Activated T-helper 1 cell treated with anti-CD3 and anti-CD28 coated beads, Interleukin-2, amount 50 U/mL, for 16 hours (primary cell): ENCODE results near the gene NCKIPSD.
A peak's percentile ranks its signal among the peaks of the same experiment; 100 is the strongest.

ENCODE experiments used
- DNase-seq, 2 donors: peaks; one replicate each; pipeline ENCODE4 v3.0.0-alpha.2; 2020; ENCODE audit warnings: low read depth in 1 of 2, low spot score in 1 of 2

The NCKIPSD gene

GRCh38 chr3:48648188-48648850 lies 37.4 kb downstream of the NCKIPSD start:
- DNase-seq, result no peak

DNA sequence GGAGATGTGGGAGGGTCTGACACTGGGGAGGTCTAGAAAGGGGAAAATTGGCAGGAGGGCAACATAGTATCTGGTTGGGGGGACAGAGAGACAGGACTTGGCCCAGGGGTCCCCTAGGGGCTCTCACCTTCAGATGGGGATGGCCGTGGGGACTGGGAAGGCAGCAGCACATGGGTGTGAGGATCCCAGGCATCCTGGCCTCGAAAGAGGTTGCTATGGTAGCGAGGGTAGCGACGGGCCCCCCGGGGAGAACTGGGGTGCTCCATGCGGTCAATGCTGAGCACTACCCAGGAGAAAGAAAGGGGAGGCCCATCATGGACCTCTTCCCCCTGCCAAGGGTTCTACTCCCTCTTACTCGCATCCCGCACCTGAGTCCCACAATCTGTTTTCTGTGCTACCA lies 38.0 kb downstream of the NCKIPSD start:
- DNase-seq, result no peak

DNA sequence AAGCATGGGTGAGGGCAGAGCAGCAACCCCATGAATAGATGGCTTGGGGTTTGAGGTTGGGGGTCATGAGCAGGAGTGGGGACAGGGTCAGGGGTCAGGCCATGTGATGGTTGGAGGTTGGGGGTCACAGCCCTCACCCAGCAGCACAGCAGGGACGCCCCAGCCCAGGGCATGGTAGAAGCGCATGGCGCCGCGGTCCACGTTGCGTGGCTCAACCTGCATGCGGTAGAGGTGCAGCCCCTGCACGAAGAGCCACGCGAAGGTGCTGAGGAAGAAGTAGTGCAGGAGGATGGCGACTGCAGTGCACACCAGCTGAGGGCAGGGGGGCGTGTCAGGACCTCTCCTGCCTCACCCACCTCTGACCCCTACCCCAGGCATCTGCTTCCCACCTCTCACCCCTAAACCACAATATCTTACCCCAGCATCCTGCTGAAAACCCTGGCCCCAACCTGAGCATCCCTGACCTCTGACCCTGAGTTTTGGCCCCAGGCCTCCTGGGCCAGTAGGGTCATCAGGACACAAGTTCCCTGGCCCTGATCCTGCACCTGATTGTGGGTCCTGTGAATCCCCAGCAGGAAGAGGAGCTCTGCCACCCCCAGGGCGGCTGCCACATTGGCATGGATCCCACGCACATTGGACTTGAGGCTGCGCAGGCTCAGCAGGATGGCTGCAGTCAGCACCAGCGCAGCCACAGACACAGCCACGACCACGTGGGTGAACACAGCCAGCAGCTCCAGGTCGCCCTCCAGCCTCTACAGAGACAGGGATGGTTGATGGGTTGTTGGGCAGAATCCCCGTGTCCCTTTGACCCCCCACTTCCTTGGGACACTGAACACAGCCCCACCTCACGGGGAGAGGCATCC lies 40.6 kb downstream of the NCKIPSD start:
- DNase-seq, result no peak

DNA sequence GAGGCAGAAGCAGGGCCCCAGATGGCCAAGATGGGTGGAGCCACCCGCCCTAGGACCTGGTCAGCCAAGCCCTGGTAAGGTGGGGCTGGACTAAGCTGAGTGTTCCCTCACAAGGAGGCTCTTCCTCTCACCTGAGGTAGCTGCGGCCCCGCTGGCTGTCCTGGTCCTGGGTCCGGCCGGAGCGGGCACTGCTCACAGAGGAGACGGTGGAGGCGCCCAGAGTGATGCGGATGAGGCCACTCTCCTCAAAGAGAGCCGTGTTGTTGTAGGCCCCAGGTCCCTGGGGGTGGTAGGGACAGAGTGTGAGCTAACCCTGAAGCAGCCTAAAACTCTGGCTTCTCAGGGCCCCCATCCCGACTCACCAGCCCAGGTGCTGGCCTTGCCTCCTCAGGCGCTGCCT lies 43.1 kb downstream of the NCKIPSD start:
- no peak for DNase-seq

DNA sequence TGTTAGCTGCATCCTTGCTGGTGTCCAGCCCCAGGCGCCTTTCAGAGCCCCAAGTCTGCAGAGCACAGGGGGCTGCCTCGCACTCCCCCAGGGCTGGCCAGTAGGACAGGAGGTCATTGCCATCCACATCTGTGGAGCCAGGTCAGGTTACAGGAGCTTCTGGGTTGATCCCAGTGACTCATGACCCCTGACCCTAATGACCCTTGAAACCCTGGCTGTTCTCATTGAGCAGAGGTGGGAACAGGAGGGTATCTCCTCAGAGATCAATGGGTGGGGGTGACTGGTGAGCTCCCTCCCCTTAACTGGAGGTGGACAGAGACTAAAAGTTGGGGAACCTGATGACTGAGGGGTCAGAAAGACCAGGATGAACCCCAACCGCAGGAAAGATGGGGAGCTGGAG lies 44.3 kb downstream of the NCKIPSD start:
- DNase-seq, result no peak

GRCh38 chr3:48639944-48640606 lies 45.6 kb downstream of the NCKIPSD start:
- no peak for DNase-seq

DNA sequence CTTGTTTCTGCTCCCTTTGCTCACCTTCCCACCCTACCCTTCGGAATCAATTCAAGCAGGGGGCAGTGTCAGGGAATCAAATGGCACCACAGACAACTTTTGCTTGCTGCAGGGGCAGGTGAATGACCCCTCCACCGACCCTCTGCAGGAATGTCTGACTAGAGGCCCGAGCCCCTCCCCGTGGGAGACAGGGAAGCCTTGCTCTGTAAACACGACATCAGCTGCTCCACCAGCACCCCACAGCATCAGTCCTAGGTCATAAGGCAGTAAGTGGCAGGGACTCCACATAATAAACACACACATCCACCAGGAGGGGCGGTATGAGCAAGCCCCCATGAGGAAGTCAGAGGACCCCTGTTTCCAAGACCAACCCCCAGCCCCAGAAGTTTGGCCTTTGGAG lies 48.4 kb downstream of the NCKIPSD start:
- no peak for DNase-seq

GRCh38 chr3:48636149-48636655 lies 49.5 kb downstream of the NCKIPSD start:
- DNase-seq, result no peak

DNA sequence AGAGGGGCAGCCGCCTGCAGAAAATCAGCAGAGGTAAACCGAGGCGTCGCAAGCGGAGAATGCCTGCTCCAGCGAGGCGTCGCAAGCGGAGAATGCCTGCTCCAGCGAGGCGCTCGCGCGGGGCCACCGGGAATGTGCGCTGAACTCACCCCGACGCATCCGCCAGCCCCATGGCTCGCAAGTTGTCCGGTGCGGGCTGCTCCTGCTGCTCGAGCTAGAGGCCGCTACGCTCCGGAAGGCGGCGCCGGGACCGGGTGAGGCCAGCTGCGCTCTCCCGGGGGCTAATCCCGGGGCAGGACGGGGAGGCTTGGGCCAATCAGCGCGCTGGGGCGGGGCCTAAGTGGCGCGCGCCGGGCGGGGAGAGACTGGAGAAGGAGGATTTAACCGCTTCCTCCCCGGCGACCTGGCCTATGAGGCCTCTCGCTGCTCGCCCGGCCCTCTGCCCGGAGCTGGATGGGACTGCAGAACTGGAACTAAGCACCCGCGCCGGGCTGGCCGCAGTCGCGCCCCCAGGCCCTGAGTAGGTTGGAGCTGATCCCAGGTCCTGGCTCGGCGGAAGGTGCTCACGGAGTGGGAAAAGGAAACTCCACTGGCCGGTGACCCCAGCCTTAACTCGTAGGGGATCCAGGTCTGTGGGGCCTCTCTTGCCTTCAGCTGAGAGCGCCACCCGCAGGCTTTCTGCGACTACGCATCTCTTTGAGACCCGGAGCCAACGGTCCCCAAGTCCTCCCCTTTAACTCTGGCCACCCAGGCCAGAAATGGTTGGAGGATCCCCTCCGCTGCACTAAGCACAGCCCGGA lies 50.3 kb downstream of the NCKIPSD start, which contains the start of gene SLC26A6:
Gene SLC26A6, minus strand, starts transcription at position 240 of the 800 bp plus-strand sequence. Its CDS starts 68 bp downstream, at position 172.
- DNase-seq, result peak; percentile 87 to 89

GRCh38 chr3:48634661-48635221 lies 51.0 kb downstream of the NCKIPSD start:
- peak in 1 of 2 donors; percentile 23 for DNase-seq

DNA sequence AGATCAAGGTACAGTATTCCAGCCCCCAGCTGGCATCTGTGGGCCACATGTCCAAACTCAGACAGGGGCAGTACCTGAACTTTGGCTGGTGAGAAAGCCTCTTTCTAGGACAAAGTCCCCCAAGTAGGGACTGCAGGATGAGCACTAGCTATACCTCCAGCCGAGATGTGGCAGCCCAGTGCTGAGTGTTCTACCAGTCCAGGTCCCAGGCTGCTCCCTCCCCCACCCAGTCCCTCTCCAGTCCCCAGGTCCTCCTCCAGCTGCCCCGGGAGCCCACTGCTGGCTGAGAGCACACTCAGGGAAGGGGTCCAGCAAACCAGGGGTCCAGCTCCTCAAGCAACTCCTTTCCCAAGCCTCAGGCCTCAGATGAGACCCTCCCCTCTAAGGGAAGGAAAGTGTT lies 52.0 kb downstream of the NCKIPSD start:
- no peak for DNase-seq

DNA sequence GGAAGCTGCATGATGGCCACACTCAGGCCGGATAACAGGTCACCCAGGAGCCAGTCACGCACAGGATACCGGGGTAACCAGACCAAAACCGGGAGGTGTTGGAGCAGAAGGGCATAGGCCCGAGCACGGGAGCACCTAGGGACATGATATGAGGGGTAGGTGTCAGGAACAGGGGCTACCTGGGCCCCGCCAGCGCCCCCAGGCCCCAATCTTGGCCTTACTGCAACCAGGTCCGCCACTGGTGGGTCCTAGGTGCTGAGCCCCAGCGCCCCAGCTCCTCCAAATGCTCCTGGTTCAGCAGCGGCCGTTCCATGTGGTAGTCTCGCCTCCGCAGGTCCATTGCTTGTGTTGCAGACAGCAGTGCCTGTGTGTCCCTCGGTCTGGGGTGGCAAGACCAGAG lies 52.5 kb downstream of the NCKIPSD start:
- DNase-seq, result no peak

- no peak for DNase-seq
These were observed 53.9 kb downstream of the NCKIPSD start for GRCh38 chr3:48631516-48632448.

- DNase-seq, result no peak
These were observed 54.9 kb downstream of the NCKIPSD start for GRCh38 chr3:48630833-48631232.

DNA sequence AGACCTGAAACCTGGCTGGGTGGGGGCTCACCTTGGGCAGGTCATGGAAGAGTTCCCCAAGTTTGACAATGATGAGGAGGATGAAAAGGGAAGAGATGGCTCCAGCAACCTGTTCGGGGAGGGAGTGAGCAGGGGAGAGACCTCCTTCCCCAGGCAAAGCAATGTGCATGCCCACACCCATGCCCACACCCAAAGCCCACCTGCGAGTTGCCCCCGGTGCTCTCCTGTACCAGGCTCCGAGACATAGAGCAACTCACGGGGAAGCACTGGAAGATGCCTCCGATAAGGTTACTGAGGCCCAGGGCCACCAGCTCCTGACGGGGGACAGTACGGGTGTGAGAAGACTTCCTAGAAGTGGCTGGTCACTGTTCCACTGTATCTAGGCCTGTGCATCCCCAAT lies 55.3 kb downstream of the NCKIPSD start:
- DNase-seq, result no peak

GRCh38 chr3:48629894-48630293 lies 55.8 kb downstream of the NCKIPSD start:
- DNase-seq, result no peak

DNA sequence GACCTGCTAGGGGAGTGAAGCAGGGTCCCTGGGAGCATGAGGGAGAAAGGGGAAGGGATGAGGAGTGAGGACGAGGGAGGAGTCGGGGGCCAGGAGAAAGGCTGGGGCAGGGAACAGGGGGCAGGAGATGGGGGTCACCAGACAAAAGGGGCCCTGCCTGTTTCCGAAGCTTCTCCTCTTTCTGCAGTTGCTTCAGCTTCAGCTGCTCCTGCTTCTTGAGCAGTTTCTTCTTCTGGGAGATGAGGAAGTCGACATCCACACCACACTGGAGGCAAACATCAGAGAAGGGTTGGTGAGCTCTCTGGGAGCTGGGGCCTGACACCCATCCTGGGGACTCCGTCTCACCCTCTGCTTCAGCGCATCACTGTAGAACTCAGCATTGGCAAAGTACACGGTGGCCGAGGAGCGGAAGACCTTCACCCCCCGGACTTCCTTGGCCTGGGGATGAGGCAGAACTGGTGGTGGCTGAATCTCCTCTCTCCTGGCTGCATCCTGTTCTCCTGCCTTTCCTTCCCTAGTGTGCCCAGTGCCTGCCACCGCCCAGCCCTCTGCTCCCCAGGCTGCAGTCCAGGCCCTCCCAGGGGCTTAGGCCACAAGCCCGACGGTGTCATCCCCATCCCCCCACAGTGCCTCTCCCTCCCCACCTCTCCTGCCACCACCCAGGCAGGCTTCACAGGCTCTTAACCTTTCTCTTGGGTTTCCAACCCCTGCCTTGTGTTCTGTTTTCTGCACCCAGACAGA lies 57.3 kb downstream of the NCKIPSD start:
- no peak for DNase-seq

DNA sequence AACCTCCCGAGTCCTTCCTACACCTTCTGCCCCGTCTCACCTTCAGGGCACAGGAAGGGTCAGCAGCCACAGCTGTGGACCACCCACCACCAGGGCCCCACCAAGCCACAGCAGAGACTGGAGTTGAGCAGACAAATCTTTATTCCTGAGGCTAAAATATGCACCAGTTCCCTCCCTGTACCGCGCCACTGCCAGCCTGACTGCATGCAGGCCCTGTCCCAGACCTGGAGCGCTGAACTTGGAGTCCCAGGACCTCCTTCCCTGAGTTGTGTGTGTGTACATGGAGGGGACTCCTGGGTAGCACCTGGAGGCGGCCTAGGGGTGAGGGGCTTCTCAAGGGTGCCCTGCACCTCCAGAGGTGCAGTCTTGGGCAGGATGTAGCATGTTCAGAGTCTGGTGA lies 60.1 kb downstream of the NCKIPSD start:
- DNase-seq, result no peak

GRCh38 chr3:48624767-48625166 lies 60.9 kb downstream of the NCKIPSD start:
- DNase-seq, result no peak
